Type B pancreatic cell (in vitro differentiated cells): ENCODE measurements around the gene SLC25A33. TPM values are rescaled to one million over a fixed set of nuclear protein-coding genes. Genes with fewer than 3 reads are reported as not detected.
A peak's percentile ranks its signal among the peaks of the same experiment; 100 is the strongest.

Experiments
- DNase-seq: peaks from one replicate; pipeline ENCODE4 v3.0.0; 2021; ENCODE audit warnings: mixed read lengths; ENCODE audit not compliant: unreplicated experiment; ENCODE audit errors: extremely low spot score
- H3K27ac Mint-ChIP-seq: 2 replicates; pipeline ENCODE4 v1.8.0; 2021; ENCODE audit warnings: mild to moderate bottlenecking, mixed read lengths
- H3K27me3 Mint-ChIP-seq: 2 replicates; pipeline ENCODE4 v1.8.0; 2021; ENCODE audit warnings: mixed read lengths
- H3K36me3 Mint-ChIP-seq: 2 replicates; pipeline ENCODE4 v1.8.0; 2021; ENCODE audit warnings: mixed read lengths
- H3K4me1 Mint-ChIP-seq: one replicate; pipeline ENCODE4 v1.8.0; 2021; ENCODE audit warnings: mixed read lengths; ENCODE audit not compliant: unreplicated experiment
- H3K4me3 Mint-ChIP-seq: 2 replicates; pipeline ENCODE4 v1.8.0; 2021; ENCODE audit warnings: mild to moderate bottlenecking, mixed read lengths
- H3K9me3 Mint-ChIP-seq: 2 replicates; pipeline ENCODE4 v1.8.0; 2021; ENCODE audit warnings: mixed read lengths
- CTCF ChIP-seq: fragments of 200-600 bp; sonication (generic); conservative IDR thresholded peaks from 2 replicates; pipeline ENCODE4 v1.5.0; 2021; ENCODE audit warnings: antibody characterized with exemption, mild to moderate bottlenecking
- total RNA-seq: library from RNA; stranded (reverse); gene quantifications from 2 replicates; pipeline ENCODE4 v1.2.1, GENCODE V29; 2021; ENCODE audit warnings: low replicate concordance

SLC25A33 gene
- total RNA-seq, 1 donor from 2014 or later, result 7.6 TPM

DNA sequence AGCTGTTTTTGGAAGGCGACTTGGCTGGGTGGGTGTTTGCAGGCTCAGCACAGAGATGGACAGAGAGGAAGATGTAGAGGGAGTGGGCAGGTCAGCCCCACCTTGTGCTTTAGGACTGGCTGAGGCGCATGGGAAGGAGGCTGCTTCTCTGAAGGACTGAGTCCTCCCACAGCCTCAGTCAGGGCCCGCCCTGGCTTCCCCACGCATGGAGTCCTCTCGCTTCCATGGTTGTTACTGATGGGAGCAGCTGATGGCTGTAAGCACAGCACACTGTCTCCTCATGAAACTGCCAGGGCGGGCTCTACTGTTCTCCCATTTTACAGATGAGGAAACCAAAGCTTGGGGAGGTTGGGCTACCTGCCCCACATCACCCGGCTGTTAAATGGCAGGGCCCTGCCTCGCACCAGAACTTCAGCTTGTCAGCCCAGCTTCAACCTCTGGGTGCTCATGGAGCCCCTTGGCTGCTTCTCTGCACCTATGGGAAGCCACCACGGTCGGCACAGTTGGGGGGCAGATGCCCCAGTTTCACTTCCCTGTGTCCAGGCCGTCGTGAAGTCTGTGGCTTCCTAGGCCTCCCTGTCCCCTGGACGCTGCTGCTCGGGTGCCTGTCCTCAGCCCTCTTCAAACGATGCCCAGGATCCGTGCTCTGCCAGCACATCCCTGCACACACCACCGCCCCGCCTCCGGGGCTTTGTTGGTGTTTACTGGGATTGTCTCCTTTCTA, 51.8 kb downstream of the SLC25A33 start:
- Mint-ChIP-seq H3K27ac (no peak overlapping the region), H3K4me1 (peaks cover 30% of the 10 kb centered on the region), H3K4me3 (peak overlapping the region; percentile 89), H3K9me3 (no peaks in the 10 kb centered on the region), H3K36me3 (no peaks in the 10 kb centered on the region), H3K27me3 (no peaks in the 10 kb centered on the region)
- DNase-seq, result no peak
- TF ChIP-seq CTCF, result no peak

DNA sequence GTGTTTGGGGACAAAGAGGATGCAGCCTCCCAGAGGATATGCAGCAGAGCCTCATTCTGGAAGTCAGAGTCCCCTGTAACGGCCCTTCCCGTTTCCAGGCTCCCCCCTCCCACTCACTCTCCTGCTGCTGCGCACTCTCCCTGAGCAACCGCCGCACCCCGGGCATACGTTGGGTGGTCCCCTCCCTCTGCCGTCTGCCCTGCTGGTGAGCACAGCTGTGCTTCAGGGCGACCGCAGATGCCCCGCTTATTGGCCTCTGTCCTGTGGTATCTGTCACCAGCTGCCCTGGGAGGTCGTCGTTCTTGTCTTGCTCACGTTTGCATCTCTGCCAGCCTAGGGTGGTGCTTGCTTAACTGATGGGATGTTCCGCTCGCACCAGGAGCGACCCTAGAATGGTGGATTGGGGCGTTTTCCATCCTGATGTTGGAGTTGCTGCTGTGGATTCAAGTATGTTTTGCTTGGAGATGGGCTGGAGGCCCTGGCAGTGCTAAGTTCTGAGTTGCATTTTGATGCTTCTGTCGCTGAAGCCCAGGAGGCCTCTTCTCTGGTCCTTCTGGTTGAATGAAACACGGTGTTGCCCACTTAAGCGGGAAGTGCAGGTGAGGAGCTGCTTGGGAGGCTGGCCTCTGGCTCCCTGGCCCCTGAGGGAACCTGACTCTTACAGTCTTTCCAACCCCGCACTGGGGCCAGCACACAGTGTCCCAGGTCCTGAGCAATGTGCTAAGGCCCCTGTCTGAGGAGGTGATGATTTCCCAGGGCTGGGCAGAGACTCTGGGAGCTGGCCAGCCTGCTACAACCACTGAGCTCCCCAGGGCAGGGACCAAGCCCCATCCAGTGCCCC, 52.6 kb downstream of the SLC25A33 start:
- H3K27ac Mint-ChIP-seq, result peak overlapping the region; percentile 53
- H3K27me3 Mint-ChIP-seq, result no peaks in the 10 kb centered on the region
- no peak for TF ChIP-seq CTCF
- H3K9me3 Mint-ChIP-seq, result no peaks in the 10 kb centered on the region
- peaks cover 30% of the 10 kb centered on the region for H3K4me1 Mint-ChIP-seq
- peak overlapping the region; percentile 72 for H3K4me3 Mint-ChIP-seq
- no peaks in the 10 kb centered on the region for H3K36me3 Mint-ChIP-seq
- DNase-seq, result no peak

DNA sequence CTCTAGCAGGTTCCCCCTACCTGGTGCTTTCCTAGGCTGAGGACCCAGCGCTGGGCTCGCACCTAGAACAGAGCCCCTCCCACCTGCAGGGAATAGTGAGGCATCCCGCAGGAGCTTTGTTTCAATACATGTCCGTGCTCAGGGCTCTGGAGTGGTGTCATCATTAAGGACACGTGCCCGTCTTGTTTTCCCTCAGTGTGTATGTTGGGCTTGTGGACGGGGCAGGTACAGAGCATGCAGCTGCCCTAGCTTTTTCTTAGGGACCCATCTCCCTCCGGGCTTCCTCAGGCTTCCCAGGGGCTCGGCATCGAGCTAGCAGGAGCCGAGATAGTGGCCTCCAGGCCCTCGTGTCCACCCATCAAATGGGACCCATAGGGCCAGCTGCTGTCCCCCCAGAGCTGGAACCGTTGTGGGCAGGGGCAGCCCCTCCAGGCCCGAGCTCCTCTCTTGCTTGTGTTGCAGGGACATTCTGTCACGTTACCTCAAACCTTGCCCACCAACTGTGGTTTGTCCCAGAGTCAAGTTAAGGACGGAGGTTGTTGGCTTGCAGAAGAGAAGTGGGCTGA, 53.3 kb downstream of the SLC25A33 start:
- no peak for TF ChIP-seq CTCF
- Mint-ChIP-seq H3K36me3 (no peaks in the 10 kb centered on the region), H3K9me3 (no peaks in the 10 kb centered on the region), H3K4me3 (no peak overlapping the region), H3K27ac (no peak overlapping the region), H3K27me3 (no peaks in the 10 kb centered on the region), H3K4me1 (peaks cover 30% of the 10 kb centered on the region)
- DNase-seq, result no peak

GRCh38 chr1:9593147-9593491, 53.9 kb downstream of the SLC25A33 start:
- Mint-ChIP-seq H3K9me3 (no peaks in the 10 kb centered on the region), H3K27me3 (no peaks in the 10 kb centered on the region), H3K4me3 (peak overlapping the region; percentile 54), H3K36me3 (no peaks in the 10 kb centered on the region), H3K27ac (peak overlapping the region; percentile 74), H3K4me1 (peaks cover 29% of the 10 kb centered on the region)
- no peak for DNase-seq
- TF ChIP-seq CTCF, result no peak

DNA sequence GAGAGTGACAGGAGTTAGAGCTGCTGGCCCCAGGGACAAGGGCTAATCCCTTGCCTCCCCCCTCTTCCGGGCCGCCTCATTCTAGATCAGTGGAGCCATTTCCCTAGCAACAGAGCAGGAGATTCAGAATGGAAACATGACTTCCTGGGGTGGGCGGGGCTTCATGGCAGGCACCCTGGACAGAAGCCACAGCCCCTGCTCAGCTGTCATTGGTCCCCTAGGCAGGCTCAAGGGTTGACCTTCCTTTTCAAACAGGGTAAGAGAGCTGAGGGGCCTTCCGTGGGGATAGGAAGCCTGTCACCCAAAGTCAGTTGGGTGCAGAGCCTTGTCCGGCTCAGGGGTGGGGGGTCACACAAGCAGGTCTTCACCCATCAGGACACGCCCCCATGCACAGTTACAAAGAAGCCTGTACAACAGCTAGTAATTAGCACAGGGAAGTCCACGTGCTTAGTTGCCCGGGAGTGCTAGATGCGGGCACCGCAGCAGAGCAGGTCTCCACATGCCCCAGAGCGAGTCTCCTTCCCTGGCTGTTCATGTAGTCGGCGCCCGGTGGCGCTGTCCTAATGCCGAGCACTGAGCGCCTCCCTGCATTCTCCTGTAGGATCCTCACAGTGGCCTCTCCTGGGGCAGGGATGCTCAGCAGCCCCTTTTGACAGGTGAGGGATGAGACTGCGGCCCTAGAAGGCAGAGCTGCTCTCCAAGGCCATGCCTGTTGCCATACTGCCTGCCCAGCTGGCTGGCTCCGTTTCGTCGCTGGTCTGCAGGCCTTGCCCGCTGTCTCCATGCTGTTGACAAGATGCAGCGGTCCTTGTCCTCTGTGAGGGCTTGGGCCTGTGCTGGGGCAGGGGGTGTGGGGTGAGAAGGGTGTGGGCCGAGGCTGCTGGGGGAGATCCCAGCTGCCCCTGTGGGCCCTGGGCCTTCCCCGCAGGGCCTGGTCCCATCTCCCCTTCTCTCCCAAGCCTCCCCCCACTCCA, 54.5 kb downstream of the SLC25A33 start:
- Mint-ChIP-seq H3K36me3 (no peaks in the 10 kb centered on the region), H3K9me3 (no peaks in the 10 kb centered on the region), H3K4me3 (peak overlapping the region; percentile 54), H3K4me1 (peaks cover 26% of the 10 kb centered on the region), H3K27me3 (no peaks in the 10 kb centered on the region), H3K27ac (peak overlapping the region; percentile 74)
- peak; percentile 32 for TF ChIP-seq CTCF
- peak; percentile 76 for DNase-seq
